ENCODE measurements around the gene AIP.
"Not testable (repeated sequence)": the region's sequence is repeated elsewhere in the genome, so short reads cannot be mapped to it uniquely, and the experiment has no call there.

Gene AIP

DNA sequence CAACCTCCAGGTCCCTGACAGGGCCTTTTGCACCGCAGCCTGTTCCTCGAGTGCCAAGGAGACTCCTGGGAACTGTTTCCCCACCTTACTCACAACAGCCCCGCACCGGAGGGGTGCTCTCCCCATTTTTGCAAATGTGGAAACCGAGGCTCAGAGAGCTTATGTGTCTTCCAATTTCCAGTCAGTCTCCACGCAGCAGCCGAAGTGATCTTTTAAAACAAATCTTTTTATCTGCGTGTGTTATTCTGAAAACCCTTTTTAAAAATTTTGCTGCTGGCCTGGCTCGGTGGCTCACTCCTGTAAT lies 13.4 kb upstream of the AIP start:
- no peak for DNase-seq

GRCh38 chr11:67470337-67471002 lies 12.4 kb upstream of the AIP start:
- no peak for DNase-seq

- DNase-seq, result no peak
Measured at GRCh38 chr11:67472882-67473281, 9.9 kb upstream of the AIP start.

DNA sequence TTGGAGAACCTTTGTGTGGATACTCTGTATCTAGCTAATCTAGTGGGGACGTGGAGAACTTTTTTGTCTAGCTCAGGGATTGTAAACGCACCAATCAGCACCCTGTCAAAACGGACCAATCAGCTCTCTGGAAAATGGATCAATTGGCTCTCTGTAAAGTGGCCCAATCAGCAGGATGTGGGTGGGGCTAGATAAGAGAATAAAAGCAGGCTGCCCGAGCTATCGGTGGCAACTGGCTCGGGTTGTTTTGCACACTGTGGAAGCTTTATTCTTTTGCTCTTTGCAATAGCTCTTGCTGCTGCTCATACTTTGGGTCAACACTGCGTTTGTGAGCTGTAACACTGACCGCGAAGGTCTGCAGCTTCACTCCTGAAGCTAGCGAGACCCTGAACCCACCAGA lies 6.1 kb upstream of the AIP start:
- not testable (repeated sequence) for DNase-seq

- not testable (repeated sequence) for DNase-seq
Measured at GRCh38 chr11:67477344-67478050, 5.3 kb upstream of the AIP start.

DNA sequence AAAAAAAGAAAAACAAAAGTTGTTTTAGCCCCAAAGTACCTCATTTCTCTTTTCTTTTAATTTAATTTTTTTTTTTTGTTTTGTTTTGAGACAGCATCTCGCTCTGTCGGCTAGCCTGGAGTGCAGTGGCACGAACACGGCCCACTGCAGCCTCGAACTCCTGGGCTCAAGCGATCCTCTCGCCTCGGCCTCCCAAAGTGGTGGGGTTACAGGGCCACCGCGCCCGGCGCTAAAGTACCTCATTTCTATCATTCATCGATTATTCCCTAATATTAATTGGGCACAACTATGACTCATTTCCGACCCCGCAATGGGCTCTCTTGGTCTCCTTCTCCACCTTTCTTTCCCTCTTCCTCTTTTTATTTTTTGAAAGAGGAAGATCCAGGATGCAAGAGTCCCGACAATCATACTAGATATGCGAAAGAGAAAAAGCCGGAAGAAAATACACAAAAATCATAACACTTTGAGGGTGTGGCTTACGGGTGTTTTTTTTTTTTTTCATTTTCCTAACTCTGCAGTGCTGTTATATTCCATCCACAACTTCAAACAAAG lies 475 bp upstream of the AIP start:
- DNase-seq, result no peak

- no peak for DNase-seq
Measured at GRCh38 chr11:67483831-67484665, 1.2 kb downstream of the AIP start.

- no peak for DNase-seq
Measured at GRCh38 chr11:67484847-67485311, 2.1 kb downstream of the AIP start.

DNA sequence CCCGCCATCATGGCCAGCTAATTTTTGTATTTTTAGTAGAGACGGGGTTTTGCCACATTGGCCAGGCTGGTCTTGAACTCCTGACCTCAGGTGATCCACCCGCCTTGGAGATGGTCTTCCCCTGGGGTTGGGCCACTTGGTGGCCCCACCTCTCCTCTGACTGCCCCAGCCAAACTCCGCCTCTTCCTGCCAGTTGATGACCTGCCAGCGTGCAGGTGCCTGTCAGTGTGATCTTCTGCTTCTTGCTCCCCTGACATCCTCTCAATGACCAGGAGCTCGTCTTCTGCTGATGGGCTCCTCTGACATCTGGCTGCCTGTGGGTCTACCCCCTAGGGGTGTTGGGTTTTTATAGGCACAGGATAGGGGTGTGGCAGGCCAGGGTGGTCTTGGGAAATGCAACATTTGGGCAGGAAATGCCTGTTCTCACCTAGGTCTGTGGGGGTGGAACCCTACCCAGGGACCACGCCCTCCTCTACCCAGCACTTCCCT lies 3.1 kb downstream of the AIP start:
- not testable (repeated sequence) for DNase-seq

- DNase-seq, result no peak
Measured at GRCh38 chr11:67486481-67487195, 3.8 kb downstream of the AIP start.

DNA sequence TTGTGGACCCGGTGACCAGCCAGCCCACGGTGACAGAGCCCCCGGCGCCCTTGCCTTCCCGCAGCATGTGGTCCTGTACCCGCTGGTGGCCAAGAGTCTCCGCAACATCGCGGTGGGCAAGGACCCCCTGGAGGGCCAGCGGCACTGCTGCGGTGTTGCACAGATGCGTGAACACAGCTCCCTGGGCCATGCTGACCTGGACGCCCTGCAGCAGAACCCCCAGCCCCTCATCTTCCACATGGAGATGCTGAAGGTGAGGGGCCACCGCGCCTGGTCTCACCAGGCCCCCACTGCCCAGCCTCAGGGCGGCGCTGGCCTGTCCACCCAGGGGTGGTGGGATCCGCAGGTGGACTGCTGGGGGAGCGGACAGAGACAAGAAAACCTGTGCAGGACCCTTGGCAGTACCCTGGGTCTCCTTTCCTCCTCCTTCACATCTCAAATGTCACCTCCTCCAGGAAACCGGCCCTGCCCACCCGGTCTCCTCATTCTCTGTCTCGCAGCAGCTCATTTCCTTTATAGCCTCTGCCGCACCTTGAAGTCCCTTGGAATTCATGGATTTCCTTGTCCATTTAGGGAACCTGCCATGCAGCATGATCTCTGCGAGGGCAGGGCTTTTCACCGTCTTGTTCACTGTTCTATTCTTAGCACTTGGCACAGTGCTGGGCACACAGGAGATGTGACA lies 6.5 kb downstream of the AIP start:
- DNase-seq, result no peak

DNA sequence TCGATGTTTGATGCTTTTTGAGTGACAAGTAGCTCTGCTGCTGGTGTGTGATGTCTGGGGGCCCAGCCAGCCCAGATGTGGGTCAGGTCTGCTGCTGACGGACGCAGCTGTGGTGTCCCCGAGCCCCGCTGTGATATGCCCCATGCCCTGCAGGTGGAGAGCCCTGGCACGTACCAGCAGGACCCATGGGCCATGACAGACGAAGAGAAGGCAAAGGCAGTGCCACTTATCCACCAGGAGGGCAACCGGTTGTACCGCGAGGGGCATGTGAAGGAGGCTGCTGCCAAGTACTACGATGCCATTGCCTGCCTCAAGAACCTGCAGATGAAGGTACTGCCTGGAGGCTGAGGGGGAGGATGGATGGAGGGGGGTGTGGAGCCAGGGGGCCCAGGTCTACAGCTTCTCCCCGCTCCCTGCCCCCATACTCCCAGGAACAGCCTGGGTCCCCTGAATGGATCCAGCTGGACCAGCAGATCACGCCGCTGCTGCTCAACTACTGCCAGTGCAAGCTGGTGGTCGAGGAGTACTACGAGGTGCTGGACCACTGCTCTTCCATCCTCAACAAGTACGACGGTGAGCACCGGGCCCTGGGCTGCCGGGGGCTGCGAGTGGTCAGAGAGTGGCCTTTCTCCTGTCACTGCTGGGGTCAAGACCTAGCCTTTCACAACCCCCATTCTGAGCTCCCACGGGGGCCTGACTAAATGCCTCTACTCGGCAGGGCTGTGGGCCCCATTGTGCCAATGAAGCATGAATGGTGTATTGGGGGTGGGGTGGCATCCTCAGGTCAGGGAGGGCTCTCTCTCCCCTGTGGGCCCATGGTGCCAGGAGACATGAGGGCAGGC lies 7.3 kb downstream of the AIP start:
- DNase-seq, result no peak

DNA sequence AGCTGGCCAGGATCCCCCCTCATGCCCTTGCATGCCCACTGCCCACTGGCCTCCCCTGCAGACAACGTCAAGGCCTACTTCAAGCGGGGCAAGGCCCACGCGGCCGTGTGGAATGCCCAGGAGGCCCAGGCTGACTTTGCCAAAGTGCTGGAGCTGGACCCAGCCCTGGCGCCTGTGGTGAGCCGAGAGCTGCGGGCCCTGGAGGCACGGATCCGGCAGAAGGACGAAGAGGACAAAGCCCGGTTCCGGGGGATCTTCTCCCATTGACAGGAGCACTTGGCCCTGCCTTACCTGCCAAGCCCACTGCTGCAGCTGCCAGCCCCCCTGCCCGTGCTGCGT lies 7.9 kb downstream of the AIP start:
- DNase-seq, result no peak

DNA sequence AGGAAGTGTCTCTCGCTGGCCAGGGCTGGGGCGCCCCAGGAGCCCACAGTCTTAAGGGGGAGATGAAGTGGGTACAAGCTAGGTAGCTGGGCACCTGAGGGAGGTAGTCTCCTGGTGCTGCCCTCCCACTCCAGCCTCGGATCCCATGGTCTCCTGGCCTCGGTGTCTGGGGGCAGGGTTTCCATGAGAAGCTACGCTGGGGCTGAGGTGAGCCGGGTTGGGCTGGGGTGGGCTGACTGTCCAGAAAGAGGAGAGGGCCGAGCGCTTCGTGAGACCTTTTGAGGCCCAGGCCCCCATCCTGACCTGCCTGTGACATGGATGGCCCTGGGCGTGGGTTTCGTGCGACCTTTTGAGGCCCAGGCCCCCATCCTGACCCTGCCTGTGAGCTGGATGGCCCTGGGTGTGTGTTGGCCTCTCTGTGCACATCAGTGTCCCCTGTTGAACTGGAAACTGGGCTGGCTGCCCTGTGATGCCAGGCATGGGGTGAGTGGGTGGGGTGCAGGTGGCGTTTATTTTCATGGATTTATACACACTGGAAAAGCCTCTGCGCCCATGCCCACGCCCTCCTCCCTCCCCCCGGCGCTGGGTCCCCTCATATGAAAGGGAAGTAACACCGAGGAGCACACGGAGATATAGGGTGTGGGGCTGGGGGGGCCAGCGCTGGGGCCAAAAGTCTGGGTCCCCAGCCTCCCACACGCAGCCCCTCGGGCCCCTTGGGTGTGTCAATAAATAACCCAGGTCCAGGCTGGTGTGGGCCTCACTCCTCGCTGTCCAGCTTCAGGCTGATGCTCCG lies 8.6 kb downstream of the AIP start:
- no peak for DNase-seq

GRCh38 chr11:67492069-67492727 lies 9.4 kb downstream of the AIP start:
- DNase-seq, result no peak

DNA sequence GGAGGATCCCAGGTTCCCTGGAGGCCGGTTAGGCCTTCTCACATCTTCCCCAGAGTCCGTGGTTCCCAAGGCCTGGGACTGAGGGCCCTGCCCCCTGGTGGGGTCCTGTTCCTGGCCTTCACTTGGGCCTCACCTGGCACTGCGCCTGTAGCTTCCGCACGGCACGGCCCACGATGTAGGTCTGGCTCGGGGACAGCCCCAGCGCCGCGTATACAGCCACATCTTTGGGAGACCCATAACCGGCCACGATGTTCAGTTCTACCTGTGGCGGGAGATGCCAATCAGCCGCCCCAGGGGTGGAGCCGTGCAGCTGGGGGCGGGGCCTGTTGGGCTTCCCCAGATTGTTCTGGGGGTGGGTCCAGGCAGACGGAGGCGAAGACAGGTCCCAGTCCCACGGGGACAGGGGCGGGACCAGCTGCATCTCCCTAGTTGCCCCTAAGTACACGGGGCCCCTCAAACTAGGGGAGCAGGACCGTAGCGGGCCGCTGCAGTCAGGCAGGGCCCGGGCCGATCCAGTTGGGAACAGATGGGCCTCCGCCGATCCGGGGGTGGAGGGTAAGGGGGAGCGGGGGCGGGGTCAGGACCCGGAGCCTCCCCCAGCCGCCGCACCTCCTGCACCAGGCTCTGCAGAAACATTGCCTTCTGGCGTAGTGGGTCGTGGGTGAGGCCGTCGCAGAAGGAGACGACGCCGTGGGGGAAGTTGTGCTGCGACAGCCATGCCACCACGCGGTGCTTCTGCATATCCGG lies 10.1 kb downstream of the AIP start:
- DNase-seq, result no peak

- DNase-seq, result no peak
Measured at GRCh38 chr11:67493548-67494370, 10.9 kb downstream of the AIP start.

Measured in NCI-H187 treated with DMSO at 0.1 percent for 48 hours (cell line).